C4-2B (cell line): ENCODE results near the gene EFCAB8.

Experiments
- H3K27ac ChIP-seq: fragments of 450-650 bp; 2 replicates; pipeline ENCODE4 v1.5.1; 2017
- CTCF ChIP-seq: fragments of 450-650 bp; conservative IDR thresholded peaks from 2 replicates; pipeline ENCODE4 v1.5.1; 2017; ENCODE audit warnings: mild to moderate bottlenecking
- ZFX ChIP-seq: fragments of 450-650 bp; IDR thresholded peaks from 2 replicates; pipeline ENCODE4 v1.6.1; 2017

Gene EFCAB8

GRCh38 chr20:32886652-32887051 lies 27.9 kb downstream of the EFCAB8 start:
- TF ChIP-seq ZFX, result no peak
- no peak for TF ChIP-seq CTCF
- H3K27ac ChIP-seq, result no peak overlapping the region

GRCh38 chr20:32887492-32887891 lies 28.8 kb downstream of the EFCAB8 start:
- no peak overlapping the region for H3K27ac ChIP-seq
- no peak for TF ChIP-seq CTCF
- no peak for TF ChIP-seq ZFX

GRCh38 chr20:32888636-32889035 lies 29.9 kb downstream of the EFCAB8 start:
- TF ChIP-seq CTCF (no peak), ZFX (no peak)
- no peak overlapping the region for H3K27ac ChIP-seq

- TF ChIP-seq CTCF (no peak), ZFX (no peak)
- no peak overlapping the region for H3K27ac ChIP-seq
Measured at GRCh38 chr20:32889281-32889680, 30.6 kb downstream of the EFCAB8 start.

GRCh38 chr20:32891491-32891890 lies 32.8 kb downstream of the EFCAB8 start:
- TF ChIP-seq CTCF, result no peak
- TF ChIP-seq ZFX, result no peak
- no peak overlapping the region for H3K27ac ChIP-seq

- no peak overlapping the region for H3K27ac ChIP-seq
- TF ChIP-seq ZFX, result no peak
Measured at GRCh38 chr20:32891926-32892660, 33.4 kb downstream of the EFCAB8 start.

GRCh38 chr20:32893263-32894025 lies 34.7 kb downstream of the EFCAB8 start:
- TF ChIP-seq ZFX (no peak), CTCF (no peak)

More at GRCh38 chr20:32893263-32894025, 34.7 kb downstream of the EFCAB8 start:
- H3K27ac ChIP-seq, result no peak overlapping the region
